Fibroblast of villous mesenchyme (primary cell): Measurements from ENCODE around the gene SIRT5. TPM values are rescaled to one million over a fixed set of nuclear protein-coding genes. Genes with fewer than 3 reads are reported as not detected.

ENCODE experiments used
- DNase-seq: peaks from one replicate; pipeline ENCODE4 v3.0.0-alpha.2; 2010; ENCODE audit warnings: low read depth
- H3K4me3 ChIP-seq: 2 replicates; pipeline ENCODE4 v1.5.1; 2011; ENCODE audit warnings: low read depth, mild to moderate bottlenecking, low read length
- CTCF ChIP-seq: IDR thresholded peaks from 2 replicates; pipeline ENCODE4 v1.5.1; 2012; ENCODE audit warnings: low read depth, mild to moderate bottlenecking, low read length; ENCODE audit not compliant: insufficient read depth
- total RNA-seq: library from RNA; depleted of rRNA; stranded (reverse); fragments of >200 nt; gene quantifications from 2 replicates; pipeline ENCODE4 v1.2.3, GENCODE V29; 2012

The SIRT5 gene
- total RNA-seq, 1 donor: 9.9 TPM

- DNase-seq: no peak
- H3K4me3 ChIP-seq: no peak overlapping the region
- TF ChIP-seq CTCF: no peak
These were observed 17.0 kb downstream of the SIRT5 start for GRCh38 chr6:13591205-13591921.

- H3K4me3 ChIP-seq: no peak overlapping the region
- no peak for DNase-seq
- no peak for TF ChIP-seq CTCF
These were observed 18.7 kb downstream of the SIRT5 start for GRCh38 chr6:13593103-13593502.

- no peak for DNase-seq
- TF ChIP-seq CTCF: no peak
- H3K4me3 ChIP-seq: no peak overlapping the region
These were observed 19.3 kb downstream of the SIRT5 start for GRCh38 chr6:13593720-13594119.

GRCh38 chr6:13597073-13597472 is 22.7 kb downstream of the SIRT5 start:
- H3K4me3 ChIP-seq: no peak overlapping the region
- no peak for TF ChIP-seq CTCF
- no peak for DNase-seq

- TF ChIP-seq CTCF: no peak
- no peak for DNase-seq
- no peak overlapping the region for H3K4me3 ChIP-seq
These were observed 25.6 kb downstream of the SIRT5 start for GRCh38 chr6:13600036-13600435.

GRCh38 chr6:13604135-13604534 is 29.7 kb downstream of the SIRT5 start:
- no peak for TF ChIP-seq CTCF
- DNase-seq: no peak
- H3K4me3 ChIP-seq: no peak overlapping the region
